HepG2 (cell line): Measurements from ENCODE around the gene COLGALT1. TPM values are rescaled to one million over a fixed set of nuclear protein-coding genes. Genes with fewer than 3 reads are reported as not detected.

Source experiments
- ARID2 ChIP-seq: sonication (generic); formaldehyde crosslinking; IDR thresholded peaks from 2 replicates; pipeline ENCODE4 v1.8.1; 2022; ENCODE audit warnings: mild to moderate bottlenecking, missing genetic modification reagents, borderline replicate concordance
- ATF4 ChIP-seq, 2 experiments: fragments of 450-650 bp in 1 of 2; sonication (generic) in 1 of 2; formaldehyde crosslinking; IDR thresholded peaks; 2 replicates each; pipeline versions ENCODE4 v1.5.0 to v1.8.0; 2020 to 2022; ENCODE audit warnings: mild to moderate bottlenecking in 1 of 2, missing genetic modification reagents in 1 of 2
- ATF6 ChIP-seq: sonication (generic); formaldehyde crosslinking; conservative IDR thresholded peaks from 2 replicates; pipeline ENCODE4 v1.4.0; 2020; ENCODE audit warnings: missing genetic modification reagents
- CAMTA2 ChIP-seq: sonication (generic); formaldehyde crosslinking; IDR thresholded peaks from 2 replicates; pipeline ENCODE4 v1.4.0; 2020; ENCODE audit warnings: mild to moderate bottlenecking, missing genetic modification reagents, borderline replicate concordance
- FOSL2 ChIP-seq: sonication (generic); formaldehyde crosslinking; IDR thresholded peaks from 2 replicates; pipeline ENCODE4 v1.4.0; 2020; ENCODE audit warnings: missing genetic modification reagents
- FOXP4 ChIP-seq: sonication (generic); formaldehyde crosslinking; IDR thresholded peaks from 2 replicates; pipeline ENCODE4 v1.4.0; 2020; ENCODE audit warnings: missing genetic modification reagents
- GTF2F1 ChIP-seq: fragments of 150-350 bp; IDR thresholded peaks from 2 replicates; pipeline ENCODE4 v1.6.1; 2014; ENCODE audit warnings: low read length
- HDAC1 ChIP-seq: sonication (generic); formaldehyde crosslinking; IDR thresholded peaks from 2 replicates; pipeline ENCODE4 v1.5.1; 2020; ENCODE audit warnings: mild to moderate bottlenecking, missing genetic modification reagents
- KLF13 ChIP-seq: sonication (generic); formaldehyde crosslinking; IDR thresholded peaks from 2 replicates; pipeline ENCODE4 v1.4.0; 2020; ENCODE audit warnings: mild to moderate bottlenecking, missing genetic modification reagents
- KLF6 ChIP-seq: IDR thresholded peaks from 2 replicates; pipeline ENCODE4 v1.8.0; 2016; ENCODE audit warnings: missing biosample characterization, missing genetic modification reagents
- LCORL ChIP-seq, 2 experiments: fragments of 450-650 bp in 1 of 2; sonication (generic) in 1 of 2; formaldehyde crosslinking in 1 of 2; IDR thresholded peaks; 2 replicates each; pipeline versions ENCODE4 v1.5.0 to v1.6.1; 2017 to 2020; ENCODE audit warnings: antibody characterized with exemption in 1 of 2, missing genetic modification reagents in 1 of 2
- MAZ ChIP-seq, 2 experiments: sonication (generic) in 1 of 2; formaldehyde crosslinking in 1 of 2; IDR thresholded peaks; 2 replicates each; pipeline versions ENCODE4 v1.5.0 to v1.6.1; 2012 to 2020; ENCODE audit warnings: low read depth in 2 of 2, mild to moderate bottlenecking in 2 of 2, borderline replicate concordance in 1 of 2, improper control_type of control experiment in 1 of 2, low read length in 1 of 2, missing genetic modification reagents in 1 of 2, moderate library complexity in 1 of 2
- RORA ChIP-seq: sonication (generic); formaldehyde crosslinking; IDR thresholded peaks from 2 replicates; pipeline ENCODE4 v1.5.0; 2020; ENCODE audit warnings: mild to moderate bottlenecking, missing genetic modification reagents, moderate library complexity
- SALL2 ChIP-seq: sonication (generic); formaldehyde crosslinking; IDR thresholded peaks from 2 replicates; pipeline ENCODE4 v1.8.1; 2023; ENCODE audit warnings: mild to moderate bottlenecking, missing genetic modification reagents, inconsistent platforms
- SIN3A ChIP-seq: IDR thresholded peaks from 2 replicates; pipeline ENCODE4 v1.6.1; 2011; ENCODE audit warnings: low read depth, mild to moderate bottlenecking, control low read depth, low read length, borderline replicate concordance
- THAP8 ChIP-seq: sonication (generic); formaldehyde crosslinking; IDR thresholded peaks from 2 replicates; pipeline ENCODE4 v1.5.1; 2020; ENCODE audit warnings: missing genetic modification reagents, mild to moderate bottlenecking, borderline replicate concordance
- ZNF256 ChIP-seq: sonication (generic); formaldehyde crosslinking; conservative IDR thresholded peaks from 2 replicates; pipeline ENCODE4 v1.4.0; 2020; ENCODE audit warnings: missing genetic modification reagents
- ZNF274 ChIP-seq: sonication (generic); formaldehyde crosslinking; IDR thresholded peaks from 2 replicates; pipeline ENCODE4 v1.5.1; 2020; ENCODE audit warnings: mild to moderate bottlenecking, missing genetic modification reagents
- ZNF468 ChIP-seq: sonication (generic); formaldehyde crosslinking; IDR thresholded peaks from 2 replicates; pipeline ENCODE4 v1.8.0; 2022; ENCODE audit warnings: mild to moderate bottlenecking, moderate library complexity, missing genetic modification reagents
- ZNF543 ChIP-seq: sonication (generic); formaldehyde crosslinking; IDR thresholded peaks from 2 replicates; pipeline ENCODE4 v1.4.0; 2020; ENCODE audit warnings: mild to moderate bottlenecking, missing genetic modification reagents
- ZNF563 ChIP-seq: sonication (generic); formaldehyde crosslinking; IDR thresholded peaks from 2 replicates; pipeline ENCODE4 v1.8.0; 2022; ENCODE audit warnings: mild to moderate bottlenecking, moderate library complexity, missing genetic modification reagents
- ZNF709 ChIP-seq: sonication (generic); formaldehyde crosslinking; IDR thresholded peaks from 2 replicates; pipeline ENCODE4 v1.5.0; 2020; ENCODE audit warnings: mild to moderate bottlenecking, missing genetic modification reagents
- ZNF746 ChIP-seq: sonication (generic); formaldehyde crosslinking; IDR thresholded peaks from 2 replicates; pipeline ENCODE4 v1.8.0; 2022; ENCODE audit warnings: mild to moderate bottlenecking, missing genetic modification reagents
- polyA plus RNA-seq, 8 experiments: library from polyadenylated mRNA; depleted of rRNA in 3 of 8; stranded (reverse) in 7 of 8; unstranded in 1 of 8; fragments of >200 nt; fragmentation: Illumina TruSeq in 4 of 8; extraction: Trizol in 4 of 8; gene quantifications; 2 replicates each; pipeline versions ENCODE4 v1.2.1 to v1.2.3, GENCODE V29; 2011 to 2016; ENCODE audit warnings: low read depth in 4 of 8, missing spikeins in 1 of 8, mixed read lengths in 1 of 8; ENCODE audit not compliant: insufficient read depth in 1 of 8
- total RNA-seq, 5 experiments: library from RNA; depleted of rRNA; stranded (reverse); fragments of >200 nt; fragmentation: Illumina TruSeq; extraction: Trizol; gene quantifications; 2 replicates each; pipeline ENCODE4 v1.2.3, GENCODE V29; 2016; ENCODE audit warnings: low read depth in 1 of 5

COLGALT1 gene
- total and polyA plus RNA-seq, 2 of the 13 experiments (the other 11 are each of a cell fraction or from before 2014, with no cell fraction given): 58.0 to 211 TPM

GRCh38 chr19:17555929-17556813 lies 722 bp downstream of the COLGALT1 start (continued):
- TF ChIP-seq FOXP4 (peak; percentile 43; the same call in 1 of the 2 replicates), ZNF468 (CRISPR knock-in tag) (no peak), ZNF563 (CRISPR knock-in tag) (0 out of 2 replicates have a peak, but pooled peaks have one; percentile 11), KLF6 (CRISPR knock-in tag) (no peak), FOSL2 (0 out of 2 replicates have a peak, but pooled peaks have one; percentile 4), GTF2F1 (no peak), SIN3A (no peak; the same call in 1 of the 2 replicates), ZNF543 (CRISPR knock-in tag) (no peak), ZNF274 (no peak; the same call in 1 of the 2 replicates), CAMTA2 (no peak), ZNF709 (CRISPR knock-in tag) (no peak), KLF13 (CRISPR knock-in tag) (0 out of 2 replicates have a peak, but pooled peaks have one; percentile 62), HDAC1 (CRISPR knock-in tag) (peak; percentile 69), ARID2 (CRISPR knock-in tag) (no peak), ATF6 (CRISPR knock-in tag) (no peak), RORA (CRISPR knock-in tag) (no peak), ZNF746 (CRISPR knock-in tag) (no peak), THAP8 (CRISPR knock-in tag) (no peak), ATF4 (CRISPR knock-in tag; IDR thresholded peaks at IDR 0.05) (no peak), LCORL (IDR thresholded peaks at IDR 0.05) (no peak), LCORL (CRISPR knock-in tag; IDR thresholded peaks at IDR 0.05) (no peak), MAZ (IDR thresholded peaks at IDR 0.05; ENCODE audit: borderline replicate concordance, low read depth, low read length) (no peak), MAZ (CRISPR knock-in tag; IDR thresholded peaks at IDR 0.05; ENCODE audit: low read depth) (peak; percentile 16; the same call in 1 of the 2 replicates), ZNF256 (CRISPR knock-in tag) (no peak), SALL2 (0 out of 2 replicates have a peak, but pooled peaks have one; percentile 45)
